SU-DHL-6 (cell line): ENCODE results near the gene HTR1D.

Source experiments
- CTCF ChIP-seq: fragments of 200-600 bp; sonication (generic); IDR thresholded peaks from one replicate; pipeline ENCODE4 v1.5.1; 2017; ENCODE audit warnings: antibody characterized with exemption, mild to moderate bottlenecking, low read length, moderate library complexity; ENCODE audit not compliant: insufficient read depth, poor library complexity, severe bottlenecking
- EZH2phosphoT487 ChIP-seq: fragments of 200-600 bp; sonication (generic), shearing (Covaris generic); conservative IDR thresholded peaks from 2 replicates; pipeline ENCODE4 v1.6.1; 2018; ENCODE audit warnings: mild to moderate bottlenecking, antibody characterized with exemption, low read length, moderate library complexity, mixed read lengths

GRCh38 chr1:23215291-23215690 lies 2.0 kb downstream of the HTR1D start:
- TF ChIP-seq CTCF: no peak
- no peak for TF ChIP-seq EZH2phosphoT487
